ENCODE results near the gene KANK3.

- TF ChIP-seq, protein P1, sequence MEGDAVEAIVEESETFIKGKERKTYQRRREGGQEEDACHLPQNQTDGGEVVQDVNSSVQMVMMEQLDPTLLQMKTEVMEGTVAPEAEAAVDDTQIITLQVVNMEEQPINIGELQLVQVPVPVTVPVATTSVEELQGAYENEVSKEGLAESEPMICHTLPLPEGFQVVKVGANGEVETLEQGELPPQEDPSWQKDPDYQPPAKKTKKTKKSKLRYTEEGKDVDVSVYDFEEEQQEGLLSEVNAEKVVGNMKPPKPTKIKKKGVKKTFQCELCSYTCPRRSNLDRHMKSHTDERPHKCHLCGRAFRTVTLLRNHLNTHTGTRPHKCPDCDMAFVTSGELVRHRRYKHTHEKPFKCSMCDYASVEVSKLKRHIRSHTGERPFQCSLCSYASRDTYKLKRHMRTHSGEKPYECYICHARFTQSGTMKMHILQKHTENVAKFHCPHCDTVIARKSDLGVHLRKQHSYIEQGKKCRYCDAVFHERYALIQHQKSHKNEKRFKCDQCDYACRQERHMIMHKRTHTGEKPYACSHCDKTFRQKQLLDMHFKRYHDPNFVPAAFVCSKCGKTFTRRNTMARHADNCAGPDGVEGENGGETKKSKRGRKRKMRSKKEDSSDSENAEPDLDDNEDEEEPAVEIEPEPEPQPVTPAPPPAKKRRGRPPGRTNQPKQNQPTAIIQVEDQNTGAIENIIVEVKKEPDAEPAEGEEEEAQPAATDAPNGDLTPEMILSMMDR (IDR thresholded peaks at IDR 0.05), result no peak
- TF ChIP-seq POLR2A (IDR thresholded peaks at IDR 0.05), result no peak
These were observed 402 bp upstream of the KANK3 start for GRCh38 chr19:8343483-8343844.

All from transverse colon (tissue), 3 donors.